Measurements from ENCODE around the gene ANKHD1. TPM values are rescaled to one million over a fixed set of nuclear protein-coding genes. Genes with fewer than 3 reads are reported as not detected.

The ANKHD1 gene
- polyA plus RNA-seq: 10 to 100 TPM; 37.7 to 43.2 TPM

DNA sequence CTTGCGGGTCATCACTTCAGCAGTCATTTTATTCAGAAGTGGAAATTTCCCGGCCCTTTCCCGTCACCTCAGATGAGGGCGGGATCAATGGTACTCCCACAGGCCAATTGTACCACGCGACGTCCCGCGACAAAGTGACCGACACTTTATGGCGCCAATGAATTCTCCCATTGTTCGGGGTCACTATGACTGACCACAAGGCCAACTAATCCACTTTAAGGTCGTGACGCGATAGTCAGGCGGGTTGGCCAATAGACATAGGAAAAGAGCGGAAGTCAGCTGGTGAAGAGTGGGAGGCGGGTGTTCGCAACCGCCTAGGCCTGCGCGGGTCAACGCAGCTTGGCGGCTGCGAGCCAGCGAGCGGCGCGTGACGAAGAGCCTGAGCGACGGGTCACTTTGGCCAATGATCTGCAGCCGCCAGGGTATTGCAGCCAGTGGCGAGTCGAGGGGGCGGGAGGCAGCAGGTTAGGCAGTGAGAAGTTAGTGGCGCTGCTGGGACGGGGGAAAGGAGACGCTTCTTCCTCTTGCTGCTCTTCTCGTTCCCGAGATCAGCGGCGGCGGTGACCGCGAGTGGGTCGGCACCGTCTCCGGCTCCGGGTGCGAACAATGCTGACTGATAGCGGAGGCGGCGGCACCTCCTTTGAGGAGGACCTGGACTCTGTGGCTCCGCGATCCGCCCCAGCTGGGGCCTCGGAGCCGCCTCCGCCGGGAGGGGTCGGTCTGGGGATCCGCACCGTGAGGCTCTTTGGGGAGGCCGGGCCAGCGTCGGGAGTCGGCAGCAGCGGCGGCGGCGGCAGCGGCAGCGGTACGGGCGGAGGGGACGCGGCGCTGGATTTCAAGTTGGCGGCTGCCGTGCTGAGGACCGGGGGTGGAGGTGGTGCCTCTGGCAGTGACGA lies at the start of gene ANKHD1:
Gene ANKHD1, plus strand, starts transcription at position 472 of the 896 bp plus-strand sequence. Its CDS starts 135 bp downstream, at position 607.
- H3K9me3 ChIP-seq (ENCODE audit: control insufficient read depth in 2 of 2, insufficient read depth in 1 of 2, low read depth in 1 of 2, low read length in 1 of 2): no peaks in the 10 kb centered on the region
- 0 to 1% methylated on average over 82 to 83 of the region's 83 CpGs for WGBS, 2 donors
- H3K36me3 ChIP-seq (ENCODE audit: control insufficient read depth in 2 of 2, insufficient read depth in 2 of 2, low read length in 1 of 2): no peaks in the 10 kb centered on the region
- peak within 1 kb of the TSS; percentile 87 to 96 for H3K4me3 ChIP-seq (ENCODE audit: low read depth in 1 of 2, low read length in 2 of 2)
- H3K27me3 ChIP-seq (ENCODE audit: control insufficient read depth in 1 of 2, insufficient read depth in 2 of 2, low read length in 2 of 2): no peaks in the 10 kb centered on the region
- peaks cover 0 to 4% of the 10 kb centered on the region in 2 donors for H3K4me1 ChIP-seq (ENCODE audit: control insufficient read depth in 2 of 2, insufficient read depth in 2 of 2, low read length in 1 of 2)
- H3K27ac ChIP-seq (ENCODE audit: low read depth in 2 of 2, low read length in 1 of 2): peak within 1 kb of the TSS; percentile 98 to 100

DNA sequence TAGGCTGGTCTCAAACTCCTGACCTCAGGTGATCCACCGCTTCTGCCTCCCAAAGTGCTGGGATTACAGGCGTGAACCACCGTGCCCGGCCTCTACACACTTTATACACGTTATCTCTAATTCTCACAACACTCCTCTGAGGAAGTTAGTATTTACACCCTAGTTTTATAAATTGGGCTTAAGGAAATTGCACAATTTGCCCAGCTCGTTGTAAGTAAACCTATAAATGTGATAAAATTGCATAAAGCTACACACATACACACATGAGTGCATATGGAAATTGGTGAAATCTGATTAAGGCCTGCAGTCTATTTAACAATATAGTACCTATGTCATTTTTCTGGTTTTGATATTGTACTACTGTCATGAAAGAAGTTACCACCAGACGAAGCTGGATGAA lies 46.1 kb upstream of the ANKHD1 start:
- WGBS, 2 donors: 86 to 90% methylated on average over 7 of the region's 7 CpGs

DNA sequence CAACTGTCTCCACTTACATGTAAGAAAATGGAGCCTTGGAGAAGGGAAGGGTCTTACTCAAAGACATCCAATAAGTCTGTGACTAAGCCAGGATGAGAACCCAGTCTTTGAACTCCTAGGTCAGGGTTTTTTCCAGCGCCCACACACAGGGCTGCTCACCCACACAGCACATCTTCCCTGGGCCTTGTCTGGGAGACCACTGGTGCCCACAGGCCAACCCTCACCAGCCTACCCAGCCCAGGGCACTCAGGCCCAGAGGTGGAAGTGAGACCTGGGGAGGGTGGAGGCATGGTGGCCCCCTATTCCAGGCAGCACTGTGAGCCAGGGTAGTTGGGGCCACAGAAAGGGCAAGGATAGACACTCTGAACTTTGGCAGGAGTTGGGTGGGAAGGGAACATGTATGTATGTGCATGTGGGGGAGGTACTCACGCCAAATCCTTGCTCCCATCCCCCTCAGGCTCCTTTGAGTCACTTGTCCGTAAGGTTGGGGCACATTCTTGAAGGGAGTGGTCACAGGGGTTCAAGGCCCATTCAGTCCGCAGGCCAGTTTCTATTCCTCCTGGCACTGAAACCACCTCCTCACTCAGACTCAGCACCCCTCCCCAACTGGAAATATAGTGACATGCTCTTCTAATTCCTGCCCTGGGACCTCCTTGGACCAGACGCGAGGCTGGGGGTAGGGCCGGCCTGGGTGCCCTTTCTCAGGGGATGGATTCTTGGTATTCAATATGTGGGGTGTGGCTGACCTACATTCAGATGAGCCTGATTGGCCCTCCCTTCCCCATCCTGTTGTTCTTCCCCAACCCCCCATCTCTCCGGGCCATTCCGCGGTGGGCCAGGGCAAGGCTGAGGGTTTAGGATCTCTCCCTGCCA lies 44.5 kb upstream of the ANKHD1 start:
- no peaks in the 10 kb centered on the region for H3K4me1 ChIP-seq (ENCODE audit: control insufficient read depth in 2 of 2, insufficient read depth in 2 of 2, low read length in 1 of 2)
- 29 to 33% methylated on average over 10 of the region's 10 CpGs for WGBS, 2 donors
- H3K36me3 ChIP-seq (ENCODE audit: control insufficient read depth in 2 of 2, insufficient read depth in 2 of 2, low read length in 1 of 2): no peaks in the 10 kb centered on the region
- no peaks in the 10 kb centered on the region for H3K27me3 ChIP-seq (ENCODE audit: control insufficient read depth in 1 of 2, insufficient read depth in 2 of 2, low read length in 2 of 2)
- no peak overlapping the region for H3K27ac ChIP-seq (ENCODE audit: low read depth in 2 of 2, low read length in 1 of 2)
- no peak overlapping the region for H3K4me3 ChIP-seq (ENCODE audit: low read depth in 1 of 2, low read length in 2 of 2)
- H3K9me3 ChIP-seq (ENCODE audit: control insufficient read depth in 2 of 2, insufficient read depth in 1 of 2, low read depth in 1 of 2, low read length in 1 of 2): no peaks in the 10 kb centered on the region

More for the DNA sequence above, 46.1 kb upstream of the ANKHD1 start:
- Histone ChIP-seq H3K27me3 (ENCODE audit: control insufficient read depth in 1 of 2, insufficient read depth in 2 of 2, low read length in 2 of 2) (no peaks in the 10 kb centered on the region), H3K9me3 (ENCODE audit: control insufficient read depth in 2 of 2, insufficient read depth in 1 of 2, low read depth in 1 of 2, low read length in 1 of 2) (no peaks in the 10 kb centered on the region), H3K27ac (ENCODE audit: low read depth in 2 of 2, low read length in 1 of 2) (no peak overlapping the region), H3K4me1 (ENCODE audit: control insufficient read depth in 2 of 2, insufficient read depth in 2 of 2, low read length in 1 of 2) (no peaks in the 10 kb centered on the region), H3K4me3 (ENCODE audit: low read depth in 1 of 2, low read length in 2 of 2) (no peak overlapping the region), H3K36me3 (ENCODE audit: control insufficient read depth in 2 of 2, insufficient read depth in 2 of 2, low read length in 1 of 2) (no peaks in the 10 kb centered on the region)

DNA sequence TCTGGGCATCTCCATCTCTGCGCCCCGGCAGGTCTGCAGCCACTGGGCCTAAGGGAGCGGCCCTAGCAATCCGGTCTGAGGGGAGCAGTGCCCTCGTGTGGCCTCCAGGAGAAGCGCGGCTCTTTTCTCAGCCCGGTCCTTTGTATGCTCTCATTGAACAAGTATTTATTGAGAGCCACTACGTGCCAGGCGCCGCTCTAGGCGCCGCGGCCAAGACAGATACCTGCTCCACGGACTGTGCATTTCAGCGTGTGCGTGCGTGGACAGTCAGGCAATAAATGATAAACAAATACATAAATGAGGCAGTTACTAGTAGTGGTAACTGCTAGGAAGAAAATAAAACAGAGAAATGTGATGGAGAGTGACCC lies 43.9 kb upstream of the ANKHD1 start:
- no peaks in the 10 kb centered on the region for H3K27me3 ChIP-seq (ENCODE audit: control insufficient read depth in 1 of 2, insufficient read depth in 2 of 2, low read length in 2 of 2)
- WGBS, 2 donors: 1% methylated on average over 18 of the region's 18 CpGs
- no peak overlapping the region for H3K27ac ChIP-seq (ENCODE audit: low read depth in 2 of 2, low read length in 1 of 2)
- H3K9me3 ChIP-seq (ENCODE audit: control insufficient read depth in 2 of 2, insufficient read depth in 1 of 2, low read depth in 1 of 2, low read length in 1 of 2): no peaks in the 10 kb centered on the region
- no peak overlapping the region for H3K4me3 ChIP-seq (ENCODE audit: low read depth in 1 of 2, low read length in 2 of 2)
- H3K4me1 ChIP-seq (ENCODE audit: control insufficient read depth in 2 of 2, insufficient read depth in 2 of 2, low read length in 1 of 2): no peaks in the 10 kb centered on the region
- H3K36me3 ChIP-seq (ENCODE audit: control insufficient read depth in 2 of 2, insufficient read depth in 2 of 2, low read length in 1 of 2): no peaks in the 10 kb centered on the region

GRCh38 chr5:140358738-140359310 lies 42.8 kb upstream of the ANKHD1 start:
- H3K9me3 ChIP-seq (ENCODE audit: control insufficient read depth in 2 of 2, insufficient read depth in 1 of 2, low read depth in 1 of 2, low read length in 1 of 2): no peaks in the 10 kb centered on the region
- H3K4me1 ChIP-seq (ENCODE audit: control insufficient read depth in 2 of 2, insufficient read depth in 2 of 2, low read length in 1 of 2): peaks cover 0 to 4% of the 10 kb centered on the region in 2 donors
- WGBS, 2 donors: 80 to 85% methylated on average over 4 of the region's 4 CpGs
- no peak overlapping the region for H3K4me3 ChIP-seq (ENCODE audit: low read depth in 1 of 2, low read length in 2 of 2)
- no peaks in the 10 kb centered on the region for H3K27me3 ChIP-seq (ENCODE audit: control insufficient read depth in 1 of 2, insufficient read depth in 2 of 2, low read length in 2 of 2)
- no peaks in the 10 kb centered on the region for H3K36me3 ChIP-seq (ENCODE audit: control insufficient read depth in 2 of 2, insufficient read depth in 2 of 2, low read length in 1 of 2)
- no peak overlapping the region for H3K27ac ChIP-seq (ENCODE audit: low read depth in 2 of 2, low read length in 1 of 2)

DNA sequence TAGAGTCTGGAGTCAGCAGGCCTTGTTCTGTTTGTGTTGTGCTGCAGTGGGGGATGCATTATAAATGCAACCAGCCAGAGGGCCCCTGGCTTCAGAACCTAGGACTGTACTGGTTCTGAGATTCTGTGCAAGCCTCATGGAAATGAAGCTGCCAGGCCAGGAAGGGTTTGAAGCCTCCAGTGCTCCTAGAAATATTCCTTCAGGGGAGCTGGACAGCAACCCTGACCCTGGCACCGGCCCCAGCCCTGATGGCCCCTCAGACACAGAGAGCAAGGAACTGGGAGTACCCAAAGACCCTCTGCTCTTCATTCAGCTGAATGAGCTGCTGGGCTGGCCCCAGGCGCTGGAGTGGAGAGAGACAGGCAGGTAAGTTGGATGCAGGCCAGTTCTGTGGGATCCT lies 41.5 kb upstream of the ANKHD1 start, which contains the start of gene SLC4A9:
Gene SLC4A9, plus strand, starts transcription at position 94 of the 400 bp plus-strand sequence. Its CDS starts 43 bp downstream, at position 137.
- Histone ChIP-seq H3K36me3 (ENCODE audit: control insufficient read depth in 2 of 2, insufficient read depth in 2 of 2, low read length in 1 of 2) (no peaks in the 10 kb centered on the region), H3K27me3 (ENCODE audit: control insufficient read depth in 1 of 2, insufficient read depth in 2 of 2, low read length in 2 of 2) (no peaks in the 10 kb centered on the region), H3K4me1 (ENCODE audit: control insufficient read depth in 2 of 2, insufficient read depth in 2 of 2, low read length in 1 of 2) (peaks cover 0 to 4% of the 10 kb centered on the region in 2 donors), H3K9me3 (ENCODE audit: control insufficient read depth in 2 of 2, insufficient read depth in 1 of 2, low read depth in 1 of 2, low read length in 1 of 2) (no peaks in the 10 kb centered on the region), H3K27ac (ENCODE audit: low read depth in 2 of 2, low read length in 1 of 2) (no peak within 1 kb of the TSS), H3K4me3 (ENCODE audit: low read depth in 1 of 2, low read length in 2 of 2) (no peak within 1 kb of the TSS)
- WGBS, 2 donors: 93 to 98% methylated on average over 2 of the region's 2 CpGs

- H3K36me3 ChIP-seq (ENCODE audit: control insufficient read depth in 2 of 2, insufficient read depth in 2 of 2, low read length in 1 of 2): no peaks in the 10 kb centered on the region
- H3K9me3 ChIP-seq (ENCODE audit: control insufficient read depth in 2 of 2, insufficient read depth in 1 of 2, low read depth in 1 of 2, low read length in 1 of 2): no peaks in the 10 kb centered on the region
- no peaks in the 10 kb centered on the region for H3K27me3 ChIP-seq (ENCODE audit: control insufficient read depth in 1 of 2, insufficient read depth in 2 of 2, low read length in 2 of 2)
- H3K4me3 ChIP-seq (ENCODE audit: low read depth in 1 of 2, low read length in 2 of 2): no peak overlapping the region
- H3K27ac ChIP-seq (ENCODE audit: low read depth in 2 of 2, low read length in 1 of 2): no peak overlapping the region
- 76 to 79% methylated on average over 7 of the region's 7 CpGs for WGBS, 2 donors
- peaks cover 0 to 4% of the 10 kb centered on the region in 2 donors for H3K4me1 ChIP-seq (ENCODE audit: control insufficient read depth in 2 of 2, insufficient read depth in 2 of 2, low read length in 1 of 2)
These were observed 40.8 kb upstream of the ANKHD1 start for GRCh38 chr5:140360681-140361479.

GRCh38 chr5:140361901-140362300 lies 39.7 kb upstream of the ANKHD1 start:
- no peak overlapping the region for H3K27ac ChIP-seq (ENCODE audit: low read depth in 2 of 2, low read length in 1 of 2)
- no peaks in the 10 kb centered on the region for H3K27me3 ChIP-seq (ENCODE audit: control insufficient read depth in 1 of 2, insufficient read depth in 2 of 2, low read length in 2 of 2)
- H3K4me1 ChIP-seq (ENCODE audit: control insufficient read depth in 2 of 2, insufficient read depth in 2 of 2, low read length in 1 of 2): peaks cover 0 to 7% of the 10 kb centered on the region in 2 donors
- WGBS, 2 donors: 88 to 90% methylated on average over 2 of the region's 2 CpGs
- H3K36me3 ChIP-seq (ENCODE audit: control insufficient read depth in 2 of 2, insufficient read depth in 2 of 2, low read length in 1 of 2): no peaks in the 10 kb centered on the region
- no peak overlapping the region for H3K4me3 ChIP-seq (ENCODE audit: low read depth in 1 of 2, low read length in 2 of 2)
- H3K9me3 ChIP-seq (ENCODE audit: control insufficient read depth in 2 of 2, insufficient read depth in 1 of 2, low read depth in 1 of 2, low read length in 1 of 2): no peaks in the 10 kb centered on the region

GRCh38 chr5:140362311-140362710 lies 39.3 kb upstream of the ANKHD1 start:
- H3K9me3 ChIP-seq (ENCODE audit: control insufficient read depth in 2 of 2, insufficient read depth in 1 of 2, low read depth in 1 of 2, low read length in 1 of 2): no peaks in the 10 kb centered on the region
- no peak overlapping the region for H3K4me3 ChIP-seq (ENCODE audit: low read depth in 1 of 2, low read length in 2 of 2)
- H3K27ac ChIP-seq (ENCODE audit: low read depth in 2 of 2, low read length in 1 of 2): no peak overlapping the region
- H3K4me1 ChIP-seq (ENCODE audit: control insufficient read depth in 2 of 2, insufficient read depth in 2 of 2, low read length in 1 of 2): peaks cover 0 to 11% of the 10 kb centered on the region in 2 donors
- no peaks in the 10 kb centered on the region for H3K36me3 ChIP-seq (ENCODE audit: control insufficient read depth in 2 of 2, insufficient read depth in 2 of 2, low read length in 1 of 2)
- WGBS, 2 donors: 82 to 85% methylated on average over 8 of the region's 8 CpGs
- H3K27me3 ChIP-seq (ENCODE audit: control insufficient read depth in 1 of 2, insufficient read depth in 2 of 2, low read length in 2 of 2): no peaks in the 10 kb centered on the region

Data from esophagus (tissue), 2 donors.